ENCODE measurements around the gene APH1A. TPM values are rescaled to one million over a fixed set of nuclear protein-coding genes. Genes with fewer than 3 reads are reported as not detected.

Gene APH1A
- polyA plus RNA-seq, 2 of the 4 experiments (the other 2 are of a cell fraction) = 109 to 118 TPM

GRCh38 chr1:150281221-150281757, 12.5 kb upstream of the APH1A start:
- Histone ChIP-seq H3K9me3 (no peaks in the 10 kb centered on the region; the same call in 2 of the 3 replicates), H3K4me1 (peaks cover 13% of the 10 kb centered on the region; the same call in 2 of the 3 replicates), H3K4me2 (peak overlapping the region; percentile 95), H3K4me3 (peak overlapping the region; percentile 52), H3K27ac (peak overlapping the region; percentile 77 to 78)
- FAIRE-seq (no peak), DNase-seq (ENCODE audit: low read depth in 1 of 2, low spot score in 1 of 2) (peak; percentile 53 to 73), ATAC-seq (peak; percentile 76 to 91)
- WGBS (ENCODE audit: missing lambda C conversion rate) = 2% methylated on average over 15 of the region's 15 CpGs
- ChIA-PET POLR2A (interaction anchor here (0.9 to 1.2 kb wide), 4 partner anchors 12 to 235 kb away, joined by 3 to 8 read pairs (median 6); partner anchors contain the start of genes APH1A and FALEC), CTCF (interaction anchor here (0.6 to 13.0 kb wide), 19 partner anchors 9 to 874 kb away, joined by 3 to 172 read pairs (median 3); partner anchors contain the start of genes APH1A, C1orf54 and CA14)
- TF ChIP-seq SMC3 (IDR thresholded peaks at IDR 0.05) (peak; percentile 70), REST (IDR thresholded peaks at IDR 0.05) (no peak), MAFK (IDR thresholded peaks at IDR 0.05; ENCODE audit: partially characterized antibody) (no peak), ZC3H11A (IDR thresholded peaks at IDR 0.05) (no peak), CBX8 (IDR thresholded peaks at IDR 0.05) (no peak), HEYL (CRISPR knock-in tag; IDR thresholded peaks at IDR 0.05) (no peak), CTCF (IDR thresholded peaks at IDR 0.05) (peak; percentile 80), PHF8 (IDR thresholded peaks at IDR 0.05; ENCODE audit: borderline replicate concordance, low read depth) (no peak), TFCP2L1 (CRISPR knock-in tag; IDR thresholded peaks at IDR 0.05) (no peak), HES2 (IDR thresholded peaks at IDR 0.05) (no peak), KDM1A (IDR thresholded peaks at IDR 0.05; ENCODE audit: low read depth) (no peak), NR3C1 (IDR thresholded peaks at IDR 0.05) (no peak), ZSCAN20 (CRISPR knock-in tag; IDR thresholded peaks at IDR 0.05) (no peak), RARB (CRISPR knock-in tag; IDR thresholded peaks at IDR 0.05) (no peak), EHF (CRISPR knock-in tag; IDR thresholded peaks at IDR 0.05) (no peak), BHLHE40 (IDR thresholded peaks at IDR 0.05; ENCODE audit: low read depth, low read length) (no peak), RAD21 (conservative IDR thresholded peaks at IDR 0.05 in 1 of 2, IDR thresholded peaks at IDR 0.05 in 1 of 2) (peak; percentile 72 to 74), USF2 (IDR thresholded peaks at IDR 0.05) (no peak), FOSL2 (IDR thresholded peaks at IDR 0.05) (no peak), FOSL2 (CRISPR knock-in tag; IDR thresholded peaks at IDR 0.05) (no peak)

Measured in A549 (cell line).